Sigmoid colon (tissue), 7 donors: ENCODE measurements around the gene ARSI. TPM values are rescaled to one million over a fixed set of nuclear protein-coding genes. Genes with fewer than 3 reads are reported as not detected.
A peak's percentile ranks its signal among the peaks of the same experiment; 100 is the strongest.

Experiments used
- DNase-seq: peaks from one replicate; pipeline ENCODE4 v3.0.0-alpha.2; 2019
- H3K27ac ChIP-seq, 4 donors: fragments of 200-600 bp; sonication (generic); one replicate each; pipeline ENCODE4 v1.5.1; 2016 to 2019; ENCODE audit warnings: mild to moderate bottlenecking in 1 of 4
- H3K27me3 ChIP-seq, 3 donors: fragments of 200-600 bp; sonication (generic); one replicate each; pipeline ENCODE4 v1.5.1; 2019; ENCODE audit warnings: mild to moderate bottlenecking in 1 of 3
- H3K36me3 ChIP-seq, 4 donors: fragments of 200-600 bp; sonication (generic); one replicate each; pipeline ENCODE4 v1.5.1; 2016 to 2019
- H3K4me1 ChIP-seq, 4 donors: fragments of 200-600 bp; sonication (generic); one replicate each; pipeline ENCODE4 v1.5.1; 2017 to 2019
- H3K4me3 ChIP-seq, 4 donors: fragments of 200-600 bp; sonication (generic); one replicate each; pipeline ENCODE4 v1.5.1; 2017 to 2019; ENCODE audit warnings: mild to moderate bottlenecking in 2 of 4, moderate library complexity in 1 of 4
- H3K9me3 ChIP-seq, 4 donors: fragments of 200-600 bp in 3 of 4; sonication (generic) in 3 of 4; one replicate each; pipeline versions ENCODE4 v1.5.1 to v1.6.1; 2013 to 2019
- CTCF ChIP-seq, 4 experiments: fragments of 450-650 bp in 3 of 4; fragments of 200-600 bp in 1 of 4; IDR thresholded peaks; one replicate each; pipeline ENCODE4 v1.5.1; 2016 to 2019; ENCODE audit warnings: antibody characterized with exemption in 4 of 4, mild to moderate bottlenecking in 3 of 4, moderate library complexity in 2 of 4
- EP300 ChIP-seq, 4 donors: sonication (generic); formaldehyde crosslinking; IDR thresholded peaks; one replicate each; pipeline ENCODE4 v1.6.1; 2017; ENCODE audit warnings: antibody characterized with exemption in 4 of 4
- POLR2A ChIP-seq, 2 donors: fragments of 450-650 bp; IDR thresholded peaks; one replicate each; pipeline ENCODE4 v1.6.1; 2016; ENCODE audit warnings: antibody characterized with exemption in 2 of 2, mild to moderate bottlenecking in 2 of 2, moderate library complexity in 2 of 2
- POLR2AphosphoS5 ChIP-seq, 4 donors: sonication (generic); formaldehyde crosslinking; IDR thresholded peaks; one replicate each; pipeline ENCODE4 v1.6.1; 2017; ENCODE audit warnings: antibody characterized with exemption in 4 of 4
- WGBS, 2 donors: extraction: QIAGEN DNeasy Blood & Tissue Kit; methylation state at CpG; one replicate each; pipeline ENCODE4 v1.1.7; 2013; 5-methylcytosine and 5-hydroxymethylcytosine counted together
- intact Hi-C: fragments of 100-400 bp; cut with DNase I; formaldehyde crosslinking; loops from one replicate; pipeline ENCODE4 v1.15.1; 2023
- polyA plus RNA-seq, 3 donors: library from polyadenylated mRNA; stranded (reverse); fragments of 200-250 nt; gene quantifications; one replicate each; pipeline ENCODE4 v1.2.3, GENCODE V29; 2013
- total RNA-seq, 4 donors: library from RNA; depleted of rRNA; stranded (reverse); fragments of >200 nt; gene quantifications; one replicate each; pipeline ENCODE4 v1.1.0, GENCODE V29; 2016
- donor health status: healthy with polysubstance abuse.
- donor health status: Bipolar disorder and iron deficiency.
- donor health status: healthy.

The ARSI gene
- total and polyA plus RNA-seq, 7 donors, result 0.63 to 3.3 (median 1.5) TPM; not detected in 2

- peak; percentile 53 for DNase-seq
- Histone ChIP-seq H3K27ac (no peak overlapping the region), H3K27me3 (no peaks in the 10 kb centered on the region), H3K4me3 (no peak overlapping the region), H3K4me1 (peaks cover 0 to 13% (median 9%) of the 10 kb centered on the region in 4 donors), H3K36me3 (no peaks in the 10 kb centered on the region), H3K9me3 (no peaks in the 10 kb centered on the region)
- intact Hi-C loops, result no loop called here
- TF ChIP-seq CTCF (IDR thresholded peaks at IDR 0.05), result no peak
- TF ChIP-seq EP300 (IDR thresholded peaks at IDR 0.05), result no peak
- TF ChIP-seq POLR2AphosphoS5 (IDR thresholded peaks at IDR 0.05), result no peak
- TF ChIP-seq POLR2A (IDR thresholded peaks at IDR 0.05), result no peak
- WGBS, 2 donors, result 89 to 93% methylated on average over 19 of the region's 19 CpGs
Measured at GRCh38 chr5:150293091-150293941, 9.4 kb downstream of the ARSI start.

- Histone ChIP-seq H3K27me3 (no peaks in the 10 kb centered on the region), H3K9me3 (no peaks in the 10 kb centered on the region), H3K4me3 (no peak overlapping the region), H3K27ac (no peak overlapping the region), H3K36me3 (no peaks in the 10 kb centered on the region), H3K4me1 (peaks cover 0 to 13% (median 9%) of the 10 kb centered on the region in 4 donors)
- 88 to 89% methylated on average over 13 of the region's 13 CpGs for WGBS, 2 donors
- no peak for TF ChIP-seq POLR2A (IDR thresholded peaks at IDR 0.05)
- no peak for TF ChIP-seq EP300 (IDR thresholded peaks at IDR 0.05)
- no peak for TF ChIP-seq CTCF (IDR thresholded peaks at IDR 0.05)
- no peak for TF ChIP-seq POLR2AphosphoS5 (IDR thresholded peaks at IDR 0.05)
- DNase-seq, result peak; percentile 47
- intact Hi-C loops, result no loop called here
Measured at GRCh38 chr5:150291388-150292385, 11.0 kb downstream of the ARSI start.

- no peak for DNase-seq
Measured at GRCh38 chr5:150289551-150290390, 12.9 kb downstream of the ARSI start, which contains the start of gene CAMK2A. TSS of gene CAMK2A (minus strand) at chr5:150289773. CDS start at chr5:150289625, 148 bp downstream.

More at GRCh38 chr5:150289551-150290390, 12.9 kb downstream of the ARSI start, which contains the start of gene CAMK2A:
- Histone ChIP-seq H3K9me3 (no peaks in the 10 kb centered on the region), H3K27ac (no peak within 1 kb of the TSS), H3K27me3 (no peaks in the 10 kb centered on the region), H3K4me3 (no peak within 1 kb of the TSS), H3K4me1 (peaks cover 0 to 2% (median 2%) of the 10 kb centered on the region in 4 donors), H3K36me3 (no peaks in the 10 kb centered on the region)
- 33 to 44% methylated on average over 26 of the region's 26 CpGs for WGBS, 2 donors
- TF ChIP-seq POLR2AphosphoS5 (IDR thresholded peaks at IDR 0.05), result no peak
- TF ChIP-seq CTCF (IDR thresholded peaks at IDR 0.05), result no peak
- no peak for TF ChIP-seq POLR2A (IDR thresholded peaks at IDR 0.05)
- no peak for TF ChIP-seq EP300 (IDR thresholded peaks at IDR 0.05)
- intact Hi-C loops, result no loop called here
